HCT116 (cell line): ENCODE measurements around the gene ZNF607. TPM values are rescaled to one million over a fixed set of nuclear protein-coding genes. Genes with fewer than 3 reads are reported as not detected.

ENCODE experiments used
- ATAC-seq: fragments of 200-7000 bp; cut with Tn5 transposase; 2 replicates; pipeline ENCODE4 v1.9.1; 2020; ENCODE audit warnings: mild to moderate bottlenecking, moderate library complexity
- BruUV-seq: library from RNA; stranded (reverse); fragments of 400-500 nt; replicated peaks from 2 replicates; lab custom pipeline; 2021; lab: Mats Ljungman, UMichigan
- CTCF ChIA-PET: fragments of 300-600 bp; sonication (Branson Sonifier 250); formaldehyde crosslinking; loops from one replicate; lab custom pipeline; 2021; ENCODE audit warnings: antibody characterized with exemption; lab: Charles Lee
- POLR2A ChIA-PET: fragments of 300-600, 350-600 bp; sonication (Branson Sonifier 250); formaldehyde crosslinking; loops from one replicate; lab custom pipeline; 2021; ENCODE audit warnings: antibody characterized with exemption; lab: Charles Lee
- RAD21 ChIA-PET, 2 experiments: fragments of 300-600 bp; sonication (Branson Sonifier 250); formaldehyde crosslinking; loops; one replicate each; lab custom pipeline; 2023; ENCODE audit warnings: low total read pairs in 2 of 2; ENCODE audit not compliant: uncharacterized antibody in 2 of 2, unreplicated experiment in 2 of 2, low non-redundant PET in 1 of 2; lab: Charles Lee
- DNase-seq: peaks from one replicate; pipeline ENCODE4 v3.0.0-alpha.2; 2010; ENCODE audit warnings: low read depth, low spot score
- H2AFZ ChIP-seq: fragments of 200-600 bp; shearing (Covaris generic), sonication (generic); 2 replicates; pipeline ENCODE4 v1.6.1; 2017; ENCODE audit warnings: low read depth, mixed run types, mixed read lengths, antibody characterized with exemption, low read length; ENCODE audit not compliant: poor library complexity, severe bottlenecking
- H3K27ac ChIP-seq: 2 replicates; pipeline ENCODE4 v1.5.1; 2012; ENCODE audit warnings: low read depth, low read length
- H3K27me3 ChIP-seq: fragments of 200-600 bp; sonication (generic); 2 replicates; pipeline ENCODE4 v1.6.1; 2016; ENCODE audit warnings: mixed run types, low read length, mixed read lengths; ENCODE audit not compliant: insufficient read depth
- H3K36me3 ChIP-seq, 2 experiments: fragments of 200-500 bp in 1 of 2; fragments of 200-600 bp in 1 of 2; sonication (Bioruptor generic) in 1 of 2; sonication (generic) in 1 of 2; 2 replicates each; pipeline versions ENCODE4 v1.5.1 to v1.6.1; 2014 to 2016; ENCODE audit warnings: low read length in 2 of 2, inconsistent platforms in 1 of 2, mixed read lengths in 1 of 2, mixed run types in 1 of 2; ENCODE audit not compliant: insufficient read depth in 2 of 2, control insufficient read depth in 1 of 2
- H3K4me1 ChIP-seq, 2 experiments: fragments of 200-600 bp in 1 of 2; sonication (generic) in 1 of 2; 2 replicates each; pipeline versions ENCODE4 v1.5.1 to v1.6.1; 2012 to 2017; ENCODE audit warnings: low read length in 2 of 2, inconsistent platforms in 1 of 2, mild to moderate bottlenecking in 1 of 2, mixed read lengths in 1 of 2, mixed run types in 1 of 2, moderate library complexity in 1 of 2; ENCODE audit not compliant: insufficient read depth in 2 of 2, control insufficient read depth in 1 of 2
- H3K4me2 ChIP-seq: fragments of 200-600 bp; sonication (generic); 2 replicates; pipeline ENCODE4 v1.6.1; 2017; ENCODE audit warnings: mixed run types, low read length, mixed read lengths
- H3K4me3 ChIP-seq, 2 experiments: fragments of 200-600 bp in 1 of 2; sonication (generic) in 1 of 2; replicated peaks in 1 of 2; 2 replicates each; pipeline ENCODE4 v1.5.1; 2011 to 2016; ENCODE audit warnings: low read length in 2 of 2, control low read depth in 1 of 2, low read depth in 1 of 2, mild to moderate bottlenecking in 1 of 2, mixed read lengths in 1 of 2, mixed run types in 1 of 2
- H3K79me2 ChIP-seq: fragments of 200-600 bp; sonication (generic); 2 replicates; pipeline ENCODE4 v1.6.1; 2017; ENCODE audit warnings: mild to moderate bottlenecking, mixed run types, low read length, moderate library complexity, mixed read lengths; ENCODE audit not compliant: insufficient read depth
- H3K9ac ChIP-seq: fragments of 200-600 bp; sonication (generic); 2 replicates; pipeline ENCODE4 v1.6.1; 2016; ENCODE audit warnings: low read length, mixed read lengths
- H3K9me2 ChIP-seq: fragments of 200-600 bp; sonication (generic), shearing (Covaris generic); 2 replicates; pipeline ENCODE4 v1.6.1; 2017; ENCODE audit warnings: mixed run types, mild to moderate bottlenecking, moderate library complexity; ENCODE audit not compliant: insufficient read depth
- H3K9me3 ChIP-seq, 2 experiments: fragments of 200-500 bp in 1 of 2; fragments of 200-600 bp in 1 of 2; sonication (Bioruptor generic) in 1 of 2; sonication (generic) in 1 of 2; 2 replicates each; pipeline ENCODE4 v1.6.1; 2014 to 2017; ENCODE audit warnings: low read length in 2 of 2, mixed read lengths in 2 of 2, inconsistent platforms in 1 of 2, low read depth in 1 of 2, mild to moderate bottlenecking in 1 of 2, mixed run types in 1 of 2, moderate library complexity in 1 of 2; ENCODE audit not compliant: control insufficient read depth in 1 of 2, insufficient read depth in 1 of 2
- H4K20me1 ChIP-seq: fragments of 200-600 bp; sonication (generic), shearing (Covaris generic); 2 replicates; pipeline ENCODE4 v1.6.1; 2017; ENCODE audit warnings: mixed run types, mild to moderate bottlenecking, moderate library complexity; ENCODE audit not compliant: insufficient read depth
- CBX3 ChIP-seq: IDR thresholded peaks from 2 replicates; pipeline ENCODE4 v1.6.1; 2012; ENCODE audit warnings: low read depth
- EGR1 ChIP-seq: IDR thresholded peaks from 2 replicates; pipeline ENCODE4 v1.6.1; 2012; ENCODE audit warnings: low read depth
- ELF1 ChIP-seq: IDR thresholded peaks from 2 replicates; pipeline ENCODE4 v1.6.1; 2012; ENCODE audit warnings: low read depth, borderline replicate concordance
- EZH2phosphoT487 ChIP-seq: fragments of 200-600 bp; IDR thresholded peaks from 2 replicates; pipeline ENCODE4 v1.6.1; 2018; ENCODE audit warnings: antibody characterized with exemption, borderline replicate concordance
- FOSL1 ChIP-seq: IDR thresholded peaks from 2 replicates; pipeline ENCODE4 v1.6.1; 2012; ENCODE audit warnings: low read depth
- POLR2AphosphoS5 ChIP-seq: IDR thresholded peaks from 2 replicates; pipeline ENCODE4 v1.6.1; 2011; ENCODE audit warnings: mild to moderate bottlenecking, low read depth, low read length, moderate library complexity
- SIN3A ChIP-seq: IDR thresholded peaks from 2 replicates; pipeline ENCODE4 v1.6.1; 2012; ENCODE audit warnings: low read depth
- YY1 ChIP-seq: IDR thresholded peaks from 2 replicates; pipeline ENCODE4 v1.6.1; 2011; ENCODE audit warnings: low read length, low read depth, moderate library complexity, mild to moderate bottlenecking; ENCODE audit not compliant: insufficient replicate concordance; ENCODE audit errors: extremely low read depth
- intact Hi-C: fragments of 100-400 bp; cut with micrococcal nuclease; formaldehyde crosslinking; loops from 2 replicates; pipeline ENCODE4 v1.10.0; 2022
- total RNA-seq: library from RNA; stranded (reverse); gene quantifications from one replicate; pipeline ENCODE4 v1.2.1, GENCODE V29; 2021; ENCODE audit not compliant: unreplicated experiment
- TF ChIP-seq, protein P1 (sequence below): IDR thresholded peaks from 2 replicates; pipeline ENCODE4 v1.6.1; 2012
- TF ChIP-seq, protein P2 (sequence below): IDR thresholded peaks from 2 replicates; pipeline ENCODE4 v1.6.1; 2012
- TF ChIP-seq, protein P3 (sequence below): IDR thresholded peaks from 2 replicates; pipeline ENCODE4 v1.6.1; 2012; ENCODE audit warnings: low read depth
- TF ChIP-seq, protein P4 (sequence below): IDR thresholded peaks from 2 replicates; pipeline ENCODE4 v1.6.1; 2011; ENCODE audit warnings: mild to moderate bottlenecking, low read length, moderate library complexity; ENCODE audit not compliant: insufficient replicate concordance; ENCODE audit errors: extremely low read depth

ZNF607 gene
- total RNA-seq, 1 experiment from 2014 or later: 7.1 TPM

DNA sequence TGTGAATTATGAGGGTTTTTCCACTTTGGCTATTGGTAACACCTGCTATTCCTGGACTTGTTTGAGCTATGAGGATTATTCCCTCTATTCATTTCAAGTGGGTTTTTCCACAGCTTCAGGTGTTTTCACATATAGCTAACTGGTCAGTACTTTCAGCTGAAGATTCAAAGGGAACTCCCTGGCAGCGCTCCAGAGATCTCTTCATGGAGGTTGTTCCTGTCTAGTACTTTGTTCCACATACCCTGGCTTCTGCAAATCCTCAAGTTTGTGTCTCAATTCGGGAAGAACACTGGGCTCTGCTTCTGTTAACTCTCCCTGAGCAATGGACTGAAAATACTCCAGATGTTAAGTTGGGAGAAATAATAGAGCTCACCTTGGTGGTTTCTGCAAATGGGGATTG is 5.6 kb upstream of the ZNF607 start:
- no peaks in the 10 kb centered on the region for H3K36me3 ChIP-seq
- no peak overlapping the region for H2AFZ ChIP-seq
- H3K9me2 ChIP-seq: no peaks in the 10 kb centered on the region
- H3K9me3 ChIP-seq: no peaks in the 10 kb centered on the region; a peak in 1 of 4 replicates
- no peak overlapping the region for H3K4me2 ChIP-seq
- H3K27me3 ChIP-seq: no peaks in the 10 kb centered on the region
- BruUV-seq: no TSS peak
- POLR2A ChIA-PET: no interaction called here
- H3K4me1 ChIP-seq: no peaks in the 10 kb centered on the region
- no peak overlapping the region for H3K9ac ChIP-seq
- no peak overlapping the region for H3K27ac ChIP-seq
- RAD21 ChIA-PET: no interaction called here
- DNase-seq (no peak), ATAC-seq (no peak)
- CTCF ChIA-PET: no interaction called here
- no peaks in the 10 kb centered on the region for H3K79me2 ChIP-seq
- no peaks in the 10 kb centered on the region for H4K20me1 ChIP-seq
- TF ChIP-seq POLR2AphosphoS5: no peak
- no peak for TF ChIP-seq SIN3A
- TF ChIP-seq, protein P1, sequence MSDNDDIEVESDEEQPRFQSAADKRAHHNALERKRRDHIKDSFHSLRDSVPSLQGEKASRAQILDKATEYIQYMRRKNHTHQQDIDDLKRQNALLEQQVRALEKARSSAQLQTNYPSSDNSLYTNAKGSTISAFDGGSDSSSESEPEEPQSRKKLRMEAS: no peak
- TF ChIP-seq, protein P2, sequence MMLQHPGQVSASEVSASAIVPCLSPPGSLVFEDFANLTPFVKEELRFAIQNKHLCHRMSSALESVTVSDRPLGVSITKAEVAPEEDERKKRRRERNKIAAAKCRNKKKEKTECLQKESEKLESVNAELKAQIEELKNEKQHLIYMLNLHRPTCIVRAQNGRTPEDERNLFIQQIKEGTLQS: no peak
- no peak for TF ChIP-seq ELF1
- TF ChIP-seq, protein P3, sequence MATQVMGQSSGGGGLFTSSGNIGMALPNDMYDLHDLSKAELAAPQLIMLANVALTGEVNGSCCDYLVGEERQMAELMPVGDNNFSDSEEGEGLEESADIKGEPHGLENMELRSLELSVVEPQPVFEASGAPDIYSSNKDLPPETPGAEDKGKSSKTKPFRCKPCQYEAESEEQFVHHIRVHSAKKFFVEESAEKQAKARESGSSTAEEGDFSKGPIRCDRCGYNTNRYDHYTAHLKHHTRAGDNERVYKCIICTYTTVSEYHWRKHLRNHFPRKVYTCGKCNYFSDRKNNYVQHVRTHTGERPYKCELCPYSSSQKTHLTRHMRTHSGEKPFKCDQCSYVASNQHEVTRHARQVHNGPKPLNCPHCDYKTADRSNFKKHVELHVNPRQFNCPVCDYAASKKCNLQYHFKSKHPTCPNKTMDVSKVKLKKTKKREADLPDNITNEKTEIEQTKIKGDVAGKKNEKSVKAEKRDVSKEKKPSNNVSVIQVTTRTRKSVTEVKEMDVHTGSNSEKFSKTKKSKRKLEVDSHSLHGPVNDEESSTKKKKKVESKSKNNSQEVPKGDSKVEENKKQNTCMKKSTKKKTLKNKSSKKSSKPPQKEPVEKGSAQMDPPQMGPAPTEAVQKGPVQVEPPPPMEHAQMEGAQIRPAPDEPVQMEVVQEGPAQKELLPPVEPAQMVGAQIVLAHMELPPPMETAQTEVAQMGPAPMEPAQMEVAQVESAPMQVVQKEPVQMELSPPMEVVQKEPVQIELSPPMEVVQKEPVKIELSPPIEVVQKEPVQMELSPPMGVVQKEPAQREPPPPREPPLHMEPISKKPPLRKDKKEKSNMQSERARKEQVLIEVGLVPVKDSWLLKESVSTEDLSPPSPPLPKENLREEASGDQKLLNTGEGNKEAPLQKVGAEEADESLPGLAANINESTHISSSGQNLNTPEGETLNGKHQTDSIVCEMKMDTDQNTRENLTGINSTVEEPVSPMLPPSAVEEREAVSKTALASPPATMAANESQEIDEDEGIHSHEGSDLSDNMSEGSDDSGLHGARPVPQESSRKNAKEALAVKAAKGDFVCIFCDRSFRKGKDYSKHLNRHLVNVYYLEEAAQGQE: no peak
- TF ChIP-seq YY1: no peak
- no peak for TF ChIP-seq FOSL1
- no peak for TF ChIP-seq EZH2phosphoT487
- TF ChIP-seq CBX3: no peak
- no peak for TF ChIP-seq EGR1
- TF ChIP-seq, protein P4, sequence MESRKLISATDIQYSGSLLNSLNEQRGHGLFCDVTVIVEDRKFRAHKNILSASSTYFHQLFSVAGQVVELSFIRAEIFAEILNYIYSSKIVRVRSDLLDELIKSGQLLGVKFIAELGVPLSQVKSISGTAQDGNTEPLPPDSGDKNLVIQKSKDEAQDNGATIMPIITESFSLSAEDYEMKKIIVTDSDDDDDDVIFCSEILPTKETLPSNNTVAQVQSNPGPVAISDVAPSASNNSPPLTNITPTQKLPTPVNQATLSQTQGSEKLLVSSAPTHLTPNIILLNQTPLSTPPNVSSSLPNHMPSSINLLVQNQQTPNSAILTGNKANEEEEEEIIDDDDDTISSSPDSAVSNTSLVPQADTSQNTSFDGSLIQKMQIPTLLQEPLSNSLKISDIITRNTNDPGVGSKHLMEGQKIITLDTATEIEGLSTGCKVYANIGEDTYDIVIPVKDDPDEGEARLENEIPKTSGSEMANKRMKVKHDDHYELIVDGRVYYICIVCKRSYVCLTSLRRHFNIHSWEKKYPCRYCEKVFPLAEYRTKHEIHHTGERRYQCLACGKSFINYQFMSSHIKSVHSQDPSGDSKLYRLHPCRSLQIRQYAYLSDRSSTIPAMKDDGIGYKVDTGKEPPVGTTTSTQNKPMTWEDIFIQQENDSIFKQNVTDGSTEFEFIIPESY: no peak
- no peak overlapping the region for H3K4me3 ChIP-seq
- intact Hi-C loops: no loop called here
